ENCODE results near the gene LIN7C. TPM values are rescaled to one million over a fixed set of nuclear protein-coding genes. Genes with fewer than 3 reads are reported as not detected.

LIN7C gene
- total RNA-seq, 3 donors from 2014 or later (not counting 1 experiment from before 2014, with no cell fraction given), result 16.4 to 25.3 (median 22.5) TPM

DNA sequence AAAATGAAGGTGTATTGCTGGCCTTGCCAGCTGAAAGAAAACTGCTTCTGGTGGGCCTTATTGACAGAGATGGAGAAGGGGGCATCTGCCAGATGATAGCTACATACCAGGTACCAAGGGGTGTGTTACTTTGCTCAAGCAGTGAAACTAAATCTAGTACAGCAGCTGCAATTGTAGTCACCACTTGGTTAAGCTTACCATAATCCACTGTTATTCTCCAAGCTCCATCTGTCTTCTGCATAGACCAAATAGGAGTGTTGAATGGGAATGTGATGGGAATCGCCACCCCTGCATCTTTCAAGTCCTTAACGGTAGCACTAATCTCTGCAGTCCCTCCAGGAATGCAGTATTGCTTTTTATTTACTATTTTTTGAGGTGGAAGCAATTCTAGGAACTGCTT, 45.8 kb upstream of the LIN7C start:
- Mint-ChIP-seq H3K9me3 (peaks cover 0 to 4% of the 10 kb centered on the region in 2 donors), H3K27ac (no peak overlapping the region), H3K4me3 (no peak overlapping the region), H3K36me3 (no peaks in the 10 kb centered on the region), H3K27me3 (ENCODE audit: low read depth in 2 of 2) (no peaks in the 10 kb centered on the region), H3K4me1 (no peaks in the 10 kb centered on the region)
- Histone ChIP-seq H3K4me1 (ENCODE audit: control insufficient read depth, insufficient read depth, low read length) (no peaks in the 10 kb centered on the region), H3K4me3 (ENCODE audit: low read length) (no peak overlapping the region), H3K9me3 (ENCODE audit: control insufficient read depth, insufficient read depth, low read length) (no peaks in the 10 kb centered on the region), H3K27me3 (ENCODE audit: control insufficient read depth, insufficient read depth, low read length) (no peaks in the 10 kb centered on the region), H3K36me3 (ENCODE audit: control insufficient read depth, insufficient read depth, low read length) (no peaks in the 10 kb centered on the region), H3K27ac (ENCODE audit: low read length) (no peak overlapping the region)
- TF ChIP-seq CTCF (IDR thresholded peaks at IDR 0.05), result no peak
- WGBS (ENCODE audit: insufficient coverage), result 88% methylated on average over 2 of the region's 2 CpGs
- DNase-seq, result no peak
- intact Hi-C loops (cut with micrococcal nuclease), result no loop called here
- ATAC-seq, result no peak

- DNase-seq, result no peak
- Histone ChIP-seq H3K4me1 (ENCODE audit: control insufficient read depth, insufficient read depth, low read length) (no peaks in the 10 kb centered on the region), H3K27me3 (ENCODE audit: control insufficient read depth, insufficient read depth, low read length) (no peaks in the 10 kb centered on the region), H3K27ac (ENCODE audit: low read length) (no peak overlapping the region), H3K4me3 (ENCODE audit: low read length) (no peak overlapping the region), H3K9me3 (ENCODE audit: control insufficient read depth, insufficient read depth, low read length) (no peaks in the 10 kb centered on the region), H3K36me3 (ENCODE audit: control insufficient read depth, insufficient read depth, low read length) (no peaks in the 10 kb centered on the region)
- no peak for TF ChIP-seq CTCF (IDR thresholded peaks at IDR 0.05)
- H3K36me3 Mint-ChIP-seq, result no peaks in the 10 kb centered on the region
- no peaks in the 10 kb centered on the region for H3K4me1 Mint-ChIP-seq
- H3K27me3 Mint-ChIP-seq (ENCODE audit: low read depth in 2 of 2), result no peaks in the 10 kb centered on the region
- ATAC-seq, result no peak
- peaks cover 0 to 4% of the 10 kb centered on the region in 2 donors for H3K9me3 Mint-ChIP-seq
- H3K4me3 Mint-ChIP-seq, result no peak overlapping the region
- H3K27ac Mint-ChIP-seq, result no peak overlapping the region
- intact Hi-C loops (cut with micrococcal nuclease), result no loop called here
Observed at GRCh38 chr11:27551127-27551526, 44.6 kb upstream of the LIN7C start.

DNA sequence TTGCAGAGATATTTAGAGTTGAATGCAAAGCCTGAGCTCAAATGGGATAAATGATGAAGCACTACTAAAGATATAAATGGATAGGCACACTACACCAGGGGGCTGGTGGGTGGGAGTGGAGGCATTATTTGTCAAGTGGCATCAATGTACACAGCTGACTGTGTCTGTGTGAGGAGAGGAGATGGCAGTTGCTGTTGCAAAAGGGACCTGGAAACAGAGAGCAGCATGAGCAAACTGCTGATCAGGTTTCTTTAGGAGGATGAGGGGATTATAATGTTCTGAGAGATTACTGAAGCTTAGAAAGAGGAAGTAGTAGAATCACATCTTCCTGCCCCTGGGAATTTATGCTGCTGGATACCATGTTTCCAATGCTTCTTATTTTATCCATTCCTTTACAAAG, 39.4 kb upstream of the LIN7C start:
- H3K4me3 Mint-ChIP-seq, result no peak overlapping the region
- ATAC-seq (no peak), DNase-seq (no peak)
- no peak overlapping the region for H3K27ac Mint-ChIP-seq
- no peaks in the 10 kb centered on the region for H3K27me3 Mint-ChIP-seq (ENCODE audit: low read depth in 2 of 2)
- H3K27me3 ChIP-seq (ENCODE audit: control insufficient read depth, insufficient read depth, low read length), result no peaks in the 10 kb centered on the region
- H3K4me1 Mint-ChIP-seq, result no peaks in the 10 kb centered on the region
- no peak overlapping the region for H3K27ac ChIP-seq (ENCODE audit: low read length)
- no peak for TF ChIP-seq CTCF (IDR thresholded peaks at IDR 0.05)
- intact Hi-C loops (cut with micrococcal nuclease), result no loop called here
- H3K36me3 Mint-ChIP-seq, result no peaks in the 10 kb centered on the region
- H3K4me1 ChIP-seq (ENCODE audit: control insufficient read depth, insufficient read depth, low read length), result no peaks in the 10 kb centered on the region
- H3K9me3 ChIP-seq (ENCODE audit: control insufficient read depth, insufficient read depth, low read length), result no peaks in the 10 kb centered on the region
- H3K9me3 Mint-ChIP-seq, result peaks cover 0 to 4% of the 10 kb centered on the region in 2 donors
- no peak overlapping the region for H3K4me3 ChIP-seq (ENCODE audit: low read length)
- no peaks in the 10 kb centered on the region for H3K36me3 ChIP-seq (ENCODE audit: control insufficient read depth, insufficient read depth, low read length)

- no peak for DNase-seq
- Histone ChIP-seq H3K36me3 (ENCODE audit: control insufficient read depth, insufficient read depth, low read length) (no peaks in the 10 kb centered on the region), H3K4me3 (ENCODE audit: low read length) (no peak overlapping the region), H3K27me3 (ENCODE audit: control insufficient read depth, insufficient read depth, low read length) (no peaks in the 10 kb centered on the region), H3K4me1 (ENCODE audit: control insufficient read depth, insufficient read depth, low read length) (no peaks in the 10 kb centered on the region), H3K9me3 (ENCODE audit: control insufficient read depth, insufficient read depth, low read length) (no peaks in the 10 kb centered on the region), H3K27ac (ENCODE audit: low read length) (no peak overlapping the region)
- Mint-ChIP-seq H3K27me3 (ENCODE audit: low read depth in 2 of 2) (no peaks in the 10 kb centered on the region), H3K4me1 (no peaks in the 10 kb centered on the region), H3K9me3 (peaks cover 0 to 4% of the 10 kb centered on the region in 2 donors), H3K4me3 (no peak overlapping the region), H3K36me3 (no peaks in the 10 kb centered on the region), H3K27ac (no peak overlapping the region)
- no peak for ATAC-seq
- no peak for TF ChIP-seq CTCF (IDR thresholded peaks at IDR 0.05)
- WGBS (ENCODE audit: insufficient coverage), result 97% methylated on average over 3 of the region's 3 CpGs
- intact Hi-C loops (cut with micrococcal nuclease), result no loop called here
Observed at GRCh38 chr11:27545035-27545434, 38.5 kb upstream of the LIN7C start.
